ENCODE measurements around the gene HOXC9. TPM values are rescaled to one million over a fixed set of nuclear protein-coding genes. Genes with fewer than 3 reads are reported as not detected.

HOXC9 gene
- total RNA-seq, 1 donor, result not detected

GRCh38 chr12:53989227-53990113, 10.5 kb upstream of the HOXC9 start:
- peak; percentile 64 for TF ChIP-seq CTCF (IDR thresholded peaks at IDR 0.05; ENCODE audit: insufficient read depth, low read length)
- DNase-seq (ENCODE audit: low read depth), result peak; percentile 62
- H3K4me3 ChIP-seq (ENCODE audit: low read depth, low read length), result peak overlapping the region; percentile 11

- H3K4me3 ChIP-seq (ENCODE audit: low read depth, low read length), result no peak overlapping the region
- no peak for DNase-seq (ENCODE audit: low read depth)
- no peak for TF ChIP-seq CTCF (IDR thresholded peaks at IDR 0.05; ENCODE audit: insufficient read depth, low read length)
Observed at GRCh38 chr12:53990311-53991076, 9.5 kb upstream of the HOXC9 start.

GRCh38 chr12:53991077-53991460, 8.9 kb upstream of the HOXC9 start:
- no peak overlapping the region for H3K4me3 ChIP-seq (ENCODE audit: low read depth, low read length)
- peak; percentile 30 for DNase-seq (ENCODE audit: low read depth)
- TF ChIP-seq CTCF (IDR thresholded peaks at IDR 0.05; ENCODE audit: insufficient read depth, low read length), result no peak

- no peak for TF ChIP-seq CTCF (IDR thresholded peaks at IDR 0.05; ENCODE audit: insufficient read depth, low read length)
- no peak for DNase-seq (ENCODE audit: low read depth)
- H3K4me3 ChIP-seq (ENCODE audit: low read depth, low read length), result no peak overlapping the region
Observed at GRCh38 chr12:53992377-53992889, 7.5 kb upstream of the HOXC9 start.

GRCh38 chr12:53993162-53994008, 6.6 kb upstream of the HOXC9 start:
- no peak overlapping the region for H3K4me3 ChIP-seq (ENCODE audit: low read depth, low read length)
- no peak for TF ChIP-seq CTCF (IDR thresholded peaks at IDR 0.05; ENCODE audit: insufficient read depth, low read length)
- DNase-seq (ENCODE audit: low read depth), result no peak

- no peak overlapping the region for H3K4me3 ChIP-seq (ENCODE audit: low read depth, low read length)
- no peak for TF ChIP-seq CTCF (IDR thresholded peaks at IDR 0.05; ENCODE audit: insufficient read depth, low read length)
- no peak for DNase-seq (ENCODE audit: low read depth)
Observed at GRCh38 chr12:53994009-53994263, 6.0 kb upstream of the HOXC9 start.

Data from fibroblast of the aortic adventitia (primary cell).